Parathyroid adenoma (tissue), 2 donors: ENCODE measurements around the gene SETD3.

Experiments
- H2AFZ ChIP-seq: fragments of 300-600 bp; sonication (generic); one replicate; pipeline ENCODE4 v1.7.0; 2017; ENCODE audit warnings: antibody characterized with exemption, mild to moderate bottlenecking
- H3K27ac ChIP-seq: fragments of 300-600 bp; sonication (generic); one replicate; pipeline ENCODE4 v1.7.0; 2017
- H3K27me3 ChIP-seq: fragments of 300-600 bp; sonication (generic); one replicate; pipeline ENCODE4 v1.7.0; 2017; ENCODE audit warnings: low read length; ENCODE audit not compliant: control insufficient read depth, insufficient read depth
- H3K36me3 ChIP-seq: fragments of 300-600 bp; sonication (generic); one replicate; pipeline ENCODE4 v1.7.0; 2017; ENCODE audit warnings: low read length; ENCODE audit not compliant: control insufficient read depth, insufficient read depth
- H3K4me1 ChIP-seq: fragments of 300-600 bp; sonication (generic); one replicate; pipeline ENCODE4 v1.7.0; 2017; ENCODE audit warnings: control low read depth
- H3K4me2 ChIP-seq: fragments of 300-600 bp; sonication (generic); one replicate; pipeline ENCODE4 v1.7.0; 2017; ENCODE audit warnings: low read length
- H3K4me3 ChIP-seq: fragments of 300-600 bp; sonication (generic); one replicate; pipeline ENCODE4 v1.7.0; 2017; ENCODE audit warnings: low read depth, low read length
- H3K79me2 ChIP-seq: fragments of 300-600 bp; sonication (generic); one replicate; pipeline ENCODE4 v1.7.0; 2017; ENCODE audit warnings: control low read depth
- H3K9ac ChIP-seq: fragments of 300-600 bp; sonication (generic); one replicate; pipeline ENCODE4 v1.7.0; 2017; ENCODE audit warnings: mild to moderate bottlenecking
- H3K9me3 ChIP-seq: fragments of 300-600 bp; sonication (generic); one replicate; pipeline ENCODE4 v1.7.0; 2017; ENCODE audit warnings: low read length; ENCODE audit not compliant: control insufficient read depth
- CTCF ChIP-seq: fragments of 300-600 bp; sonication (generic); IDR thresholded peaks from one replicate; pipeline ENCODE4 v1.7.0; 2017; ENCODE audit warnings: antibody characterized with exemption, mild to moderate bottlenecking
- donor health status: primary hyperparathyroidism.

SETD3 gene

GRCh38 chr14:99481745-99482099 lies 1.1 kb upstream of the SETD3 start:
- Histone ChIP-seq H3K27me3 (no peaks in the 10 kb centered on the region), H3K36me3 (no peaks in the 10 kb centered on the region), H3K79me2 (peaks cover 50% of the 10 kb centered on the region), H3K4me2 (peak overlapping the region; percentile 67), H3K9ac (peak overlapping the region; percentile 75), H3K4me3 (peak overlapping the region; percentile 96), H3K9me3 (no peaks in the 10 kb centered on the region), H3K27ac (peak overlapping the region; percentile 86), H2AFZ (peak overlapping the region; percentile 96), H3K4me1 (peaks cover 6% of the 10 kb centered on the region)
- TF ChIP-seq CTCF = no peak

GRCh38 chr14:99480917-99481744 lies 472 bp upstream of the SETD3 start, which contains the start of gene CCNK:
Gene CCNK, plus strand, starts transcription at chr14:99481409. Its CDS starts 11,269 bp downstream, at chr14:99492678.
- peak within 1 kb of the TSS; percentile 90 for H3K4me2 ChIP-seq
- TF ChIP-seq CTCF = no peak
- no peaks in the 10 kb centered on the region for H3K27me3 ChIP-seq
- peak within 1 kb of the TSS; percentile 96 for H3K4me3 ChIP-seq
- no peaks in the 10 kb centered on the region for H3K9me3 ChIP-seq
- peaks cover 50% of the 10 kb centered on the region for H3K79me2 ChIP-seq
- peaks cover 6% of the 10 kb centered on the region for H3K4me1 ChIP-seq
- H3K27ac ChIP-seq = peak within 1 kb of the TSS; percentile 86
- peak within 1 kb of the TSS; percentile 96 for H2AFZ ChIP-seq
- H3K9ac ChIP-seq = peak within 1 kb of the TSS; percentile 75
- H3K36me3 ChIP-seq = no peaks in the 10 kb centered on the region

- Histone ChIP-seq H3K4me2 (peak overlapping the region; percentile 90), H3K4me3 (peak overlapping the region; percentile 67), H3K27me3 (no peaks in the 10 kb centered on the region), H2AFZ (peak overlapping the region; percentile 83), H3K9ac (no peak overlapping the region), H3K4me1 (peaks cover 6% of the 10 kb centered on the region), H3K9me3 (no peaks in the 10 kb centered on the region), H3K27ac (peak overlapping the region; percentile 52), H3K36me3 (no peaks in the 10 kb centered on the region), H3K79me2 (peaks cover 61% of the 10 kb centered on the region)
- no peak for TF ChIP-seq CTCF
Measured at GRCh38 chr14:99479160-99479905, 1.3 kb downstream of the SETD3 start.

GRCh38 chr14:99478128-99478527 lies 2.5 kb downstream of the SETD3 start:
- TF ChIP-seq CTCF = no peak
- Histone ChIP-seq H3K9me3 (no peaks in the 10 kb centered on the region), H3K4me3 (no peak overlapping the region), H3K27ac (no peak overlapping the region), H3K36me3 (no peaks in the 10 kb centered on the region), H2AFZ (no peak overlapping the region), H3K9ac (no peak overlapping the region), H3K4me2 (no peak overlapping the region), H3K27me3 (no peaks in the 10 kb centered on the region), H3K4me1 (peaks cover 6% of the 10 kb centered on the region), H3K79me2 (peaks cover 58% of the 10 kb centered on the region)
